MM.1S (cell line): ENCODE results near the gene OSBPL10.

Experiments
- CTCF ChIP-seq: fragments of 300-600 bp; sonication (generic); IDR thresholded peaks from 2 replicates; pipeline ENCODE4 v1.5.1; 2016; ENCODE audit warnings: antibody characterized with exemption, low read length, mixed read lengths
- EZH2 ChIP-seq: fragments of 300-600 bp; sonication (generic); optimal IDR thresholded peaks from 2 replicates; pipeline ENCODE3; 2017; ENCODE audit warnings: low read depth, mild to moderate bottlenecking, antibody characterized with exemption, low read length, mixed read lengths

GRCh38 chr3:31880482-31881078 lies 100.5 kb downstream of the OSBPL10 start:
- no peak for TF ChIP-seq EZH2
- TF ChIP-seq CTCF = no peak
